GM12873 (cell line): ENCODE measurements around the gene MRPS21.

Source experiments
- TF ChIP-seq, protein P1 (sequence below): IDR thresholded peaks from 2 replicates; pipeline ENCODE4 v1.5.1; 2012; ENCODE audit warnings: low read depth, mild to moderate bottlenecking, moderate library complexity, low read length, control low read depth; ENCODE audit not compliant: insufficient read depth; ENCODE audit errors: missing control alignments

MRPS21 gene

DNA sequence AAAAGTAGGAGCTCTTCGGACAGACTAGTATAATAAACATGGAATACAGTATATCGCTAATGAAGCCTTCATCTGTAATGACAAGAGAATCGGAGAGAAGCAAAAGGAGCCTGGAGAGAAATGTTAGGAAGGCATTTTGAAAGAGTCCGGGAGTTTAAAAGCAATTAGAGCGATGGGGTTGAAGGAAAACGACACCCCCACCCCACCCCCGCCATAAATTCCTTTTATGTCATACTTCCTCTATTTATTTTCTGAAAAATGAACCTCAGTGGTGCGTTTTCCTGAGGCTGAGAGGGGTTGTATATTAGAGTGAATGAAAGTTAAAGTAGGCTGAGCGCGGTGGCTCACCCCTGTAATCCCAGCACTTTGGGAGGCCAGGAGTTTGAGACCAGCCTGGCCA lies 24.2 kb upstream of the MRPS21 start:
- TF ChIP-seq, protein P1, sequence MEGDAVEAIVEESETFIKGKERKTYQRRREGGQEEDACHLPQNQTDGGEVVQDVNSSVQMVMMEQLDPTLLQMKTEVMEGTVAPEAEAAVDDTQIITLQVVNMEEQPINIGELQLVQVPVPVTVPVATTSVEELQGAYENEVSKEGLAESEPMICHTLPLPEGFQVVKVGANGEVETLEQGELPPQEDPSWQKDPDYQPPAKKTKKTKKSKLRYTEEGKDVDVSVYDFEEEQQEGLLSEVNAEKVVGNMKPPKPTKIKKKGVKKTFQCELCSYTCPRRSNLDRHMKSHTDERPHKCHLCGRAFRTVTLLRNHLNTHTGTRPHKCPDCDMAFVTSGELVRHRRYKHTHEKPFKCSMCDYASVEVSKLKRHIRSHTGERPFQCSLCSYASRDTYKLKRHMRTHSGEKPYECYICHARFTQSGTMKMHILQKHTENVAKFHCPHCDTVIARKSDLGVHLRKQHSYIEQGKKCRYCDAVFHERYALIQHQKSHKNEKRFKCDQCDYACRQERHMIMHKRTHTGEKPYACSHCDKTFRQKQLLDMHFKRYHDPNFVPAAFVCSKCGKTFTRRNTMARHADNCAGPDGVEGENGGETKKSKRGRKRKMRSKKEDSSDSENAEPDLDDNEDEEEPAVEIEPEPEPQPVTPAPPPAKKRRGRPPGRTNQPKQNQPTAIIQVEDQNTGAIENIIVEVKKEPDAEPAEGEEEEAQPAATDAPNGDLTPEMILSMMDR = no peak

DNA sequence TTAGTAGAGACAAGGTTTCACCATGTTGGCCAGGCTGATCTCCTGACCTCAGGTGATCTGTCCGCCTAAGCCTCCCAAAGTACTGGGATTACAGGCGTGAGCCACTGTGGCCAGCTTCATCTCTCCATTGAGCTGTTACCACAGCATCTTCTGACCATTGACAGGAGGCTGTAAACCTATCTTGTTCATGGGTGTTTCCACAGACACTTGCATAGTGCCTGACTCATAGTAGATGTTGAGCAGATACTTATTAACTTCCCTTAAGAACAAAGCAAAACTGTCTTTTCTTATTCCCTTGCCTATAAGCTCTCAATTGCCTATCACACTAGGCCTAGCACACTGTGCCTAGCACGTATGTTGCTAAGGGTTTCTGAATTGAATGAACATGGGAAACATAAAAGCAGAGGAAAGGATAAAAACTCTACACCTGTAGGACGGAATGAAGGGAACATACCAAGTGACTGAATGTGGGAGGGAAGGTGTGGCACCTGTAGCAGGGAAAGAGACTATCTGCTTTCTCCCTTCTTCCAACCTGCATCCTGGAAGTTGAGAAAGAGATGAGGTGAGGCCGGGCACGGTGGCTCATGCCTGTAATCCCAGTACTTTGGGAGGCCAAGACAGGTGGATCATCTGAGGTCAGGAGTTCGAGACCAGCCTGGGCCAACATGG lies 22.2 kb upstream of the MRPS21 start:
- TF ChIP-seq, protein P1 = no peak

DNA sequence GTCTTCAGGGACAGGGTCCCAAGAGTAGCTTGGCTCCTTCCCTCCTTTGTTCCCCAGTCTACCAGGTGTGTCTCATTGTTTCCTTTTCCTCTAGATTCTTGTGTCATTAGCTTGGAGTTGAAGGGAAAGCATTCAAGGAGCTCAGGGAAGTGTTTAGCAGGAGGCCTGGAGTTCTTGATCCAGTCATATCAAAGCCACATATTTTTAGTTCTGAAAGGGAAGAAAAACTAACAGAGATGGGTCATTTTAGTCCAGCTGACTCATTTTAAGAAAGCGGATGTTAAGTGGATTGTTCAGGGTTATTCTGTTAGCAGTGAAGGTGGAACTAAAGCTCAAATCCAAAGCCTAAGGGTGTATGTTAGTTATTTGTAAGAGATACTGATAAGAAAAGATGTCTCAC lies 20.4 kb upstream of the MRPS21 start:
- TF ChIP-seq, protein P1 = no peak

DNA sequence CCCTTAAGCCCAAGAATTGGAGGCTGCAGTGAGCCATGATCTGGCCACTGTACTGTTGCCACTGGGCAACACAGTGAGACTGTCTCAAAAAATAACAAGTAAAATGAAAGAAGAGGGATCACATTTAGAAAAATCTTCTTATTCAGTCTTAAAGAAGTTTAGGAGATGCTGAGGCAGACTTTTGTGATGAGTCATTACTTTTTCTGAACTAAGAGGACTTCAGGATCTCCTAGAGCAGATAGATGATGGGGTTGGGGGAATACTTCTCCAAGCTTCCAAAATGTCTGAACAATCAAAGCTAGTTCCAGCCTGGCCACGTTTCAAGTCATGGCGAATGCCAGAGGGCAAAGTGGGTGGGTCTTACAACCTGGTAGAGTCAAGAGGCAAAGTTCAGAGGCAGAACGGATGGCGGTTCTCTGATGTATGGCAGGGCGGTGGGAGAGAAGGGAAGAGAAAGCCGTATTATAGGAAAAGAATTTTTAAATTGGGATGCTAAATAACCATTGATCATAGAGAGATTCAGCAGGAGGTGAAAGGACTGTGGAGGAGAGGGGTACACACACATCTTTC lies 13.4 kb upstream of the MRPS21 start:
- TF ChIP-seq, protein P1 = no peak

DNA sequence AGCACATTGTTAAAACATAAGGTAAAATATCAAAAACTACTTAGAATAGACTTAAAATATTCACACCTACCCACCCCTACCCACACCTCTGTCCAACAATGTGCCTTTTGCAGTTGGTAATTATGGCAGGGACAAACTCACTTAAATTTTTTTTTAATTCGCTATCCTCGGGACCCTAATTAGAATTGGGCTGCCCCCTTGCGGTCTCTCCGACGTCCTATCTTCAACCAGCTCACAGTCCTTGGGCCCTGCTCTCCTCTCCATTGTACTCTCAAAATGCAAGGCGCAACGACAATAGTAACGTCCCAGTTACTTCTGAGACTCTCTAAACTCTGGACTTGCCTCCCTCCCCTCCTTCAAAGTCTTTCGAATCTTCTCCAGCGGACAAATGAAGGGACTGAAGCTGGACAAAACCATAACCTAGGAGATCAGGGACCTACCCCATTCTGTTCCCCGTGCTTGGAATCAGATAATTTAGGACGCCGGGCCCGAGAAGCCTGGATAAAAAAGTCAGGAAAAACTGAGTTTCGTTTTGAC lies 12.4 kb upstream of the MRPS21 start:
- TF ChIP-seq, protein P1 = peak; percentile 63

DNA sequence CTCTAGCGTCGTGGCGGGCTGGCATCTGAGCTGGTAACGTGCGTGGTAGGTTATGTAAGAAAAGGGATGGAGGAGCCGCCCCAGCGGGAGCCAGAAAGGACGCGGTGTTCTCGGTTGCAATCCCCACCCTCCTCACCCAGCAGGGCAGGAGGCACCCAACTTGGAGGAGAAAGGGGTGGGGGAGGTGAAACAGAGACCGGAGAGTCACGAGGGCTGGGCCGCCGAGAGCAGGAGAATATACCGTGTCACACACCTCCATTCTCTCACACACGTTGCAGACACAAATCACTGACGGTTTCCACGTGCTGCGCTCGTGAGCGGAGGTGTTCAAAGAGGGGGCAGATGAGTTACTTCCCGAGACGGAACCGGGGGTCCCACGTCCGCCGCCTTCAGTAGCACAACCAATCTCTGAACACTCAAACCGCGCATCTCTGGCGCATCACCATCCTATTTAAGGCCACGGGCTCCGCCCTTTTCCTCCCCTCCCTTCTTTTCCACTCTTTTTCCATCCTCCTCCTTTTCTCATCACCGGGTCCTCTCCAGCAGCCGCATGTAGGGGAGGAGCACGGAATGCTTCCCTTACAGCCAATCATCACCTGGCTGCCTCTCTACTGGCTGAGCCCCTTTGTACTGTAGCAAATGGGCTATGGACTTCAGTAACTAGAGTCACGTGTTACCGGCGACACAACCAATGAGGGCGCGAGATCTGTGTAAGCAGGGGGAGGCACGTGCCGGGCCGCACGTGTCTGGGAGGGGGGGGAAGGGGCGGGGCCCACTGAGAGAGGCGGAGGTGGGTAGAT lies 11.7 kb upstream of the MRPS21 start, which contains the start of gene CIART:
CIART (plus strand) TSS at position 797 of the 800 bp plus-strand sequence. CDS start 714 bp downstream, outside the sequence.
- TF ChIP-seq, protein P1 = no peak

DNA sequence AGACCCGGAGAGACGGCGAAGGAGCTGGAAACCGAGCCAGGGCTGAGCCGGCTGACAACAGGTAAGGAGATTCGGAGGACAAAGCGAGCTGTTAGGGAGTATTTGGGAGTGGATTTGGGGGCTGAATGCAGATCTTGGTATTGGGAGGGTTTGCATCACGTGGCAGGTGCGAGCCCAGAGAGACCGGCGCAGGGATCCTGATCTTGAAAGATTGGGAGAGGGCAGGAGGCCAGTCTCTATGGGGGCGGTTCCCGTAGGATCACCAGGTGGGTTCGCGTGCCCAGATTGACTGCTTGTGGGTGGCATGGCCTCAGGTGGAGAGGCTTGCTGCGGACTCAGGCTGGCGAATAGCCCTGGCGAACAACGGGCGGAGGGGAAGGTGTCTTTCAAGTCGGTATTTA lies 11.1 kb upstream of the MRPS21 start:
- TF ChIP-seq, protein P1 = no peak
